ENCODE data around the gene RAB1B.

GRCh38 chr11:66279092-66279734, 10.8 kb downstream of the RAB1B start:
- TF ChIP-seq CTCF (IDR thresholded peaks at IDR 0.05) (no peak), POLR2A (IDR thresholded peaks at IDR 0.05) (no peak)
